HEK293T (cell line): ENCODE measurements around the gene PKP1.

ENCODE experiments used
- CTBP1 ChIP-seq: fragments of 450-650 bp; IDR thresholded peaks from 2 replicates; pipeline ENCODE4 v1.6.1; 2016; ENCODE audit warnings: borderline replicate concordance
- FOXM1 ChIP-seq: fragments of 450-650 bp; IDR thresholded peaks from 2 replicates; pipeline ENCODE4 v1.6.1; 2017; ENCODE audit warnings: mild to moderate bottlenecking, borderline replicate concordance
- NFRKB ChIP-seq: fragments of 450-650 bp; IDR thresholded peaks from 2 replicates; pipeline ENCODE4 v1.6.1; 2016; ENCODE audit warnings: mild to moderate bottlenecking, moderate library complexity
- TARDBP ChIP-seq: fragments of 450-650 bp; IDR thresholded peaks from 2 replicates; pipeline ENCODE4 v1.6.1; 2016
- ZNF384 ChIP-seq: fragments of 450-650 bp; IDR thresholded peaks from 2 replicates; pipeline ENCODE4 v1.6.1; 2016

DNA sequence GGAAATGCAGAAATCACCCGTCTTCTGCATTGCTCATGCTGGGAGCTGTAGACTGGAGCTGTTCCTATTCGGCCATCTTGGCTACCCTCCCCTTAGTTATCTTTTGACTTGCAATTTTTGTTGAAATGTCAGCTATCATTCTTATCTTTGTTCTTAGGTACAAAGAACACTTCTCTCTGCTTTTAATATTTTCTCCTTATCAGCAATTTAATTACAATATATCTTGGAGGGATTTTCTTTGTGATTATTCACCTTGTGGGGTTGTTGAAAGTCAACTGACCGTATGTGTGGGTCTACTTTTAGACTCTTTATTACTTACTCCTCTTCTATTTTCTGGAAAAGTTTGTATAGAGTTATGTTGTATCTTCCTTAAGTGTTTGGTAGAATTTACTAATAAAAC is 43.1 kb upstream of the PKP1 start:
- TF ChIP-seq NFRKB (no peak), TARDBP (no peak), ZNF384 (no peak), CTBP1 (no peak), FOXM1 (no peak)
